NB4 (cell line): ENCODE results near the gene E2F8.

Experiments
- DNase-seq: peaks from one replicate; pipeline ENCODE4 v3.0.0; 2010; ENCODE audit warnings: low read depth
- H3K4me3 ChIP-seq: one replicate; pipeline ENCODE4 v1.5.1; 2011; ENCODE audit warnings: mild to moderate bottlenecking, low read depth, low read length, moderate library complexity
- CTCF ChIP-seq: IDR thresholded peaks from one replicate; pipeline ENCODE4 v1.5.1; 2012; ENCODE audit warnings: low read depth, low read length
- MYC ChIP-seq: IDR thresholded peaks from 2 replicates; pipeline ENCODE4 v1.6.1; 2011; ENCODE audit warnings: low read depth, low read length
- POLR2A ChIP-seq: IDR thresholded peaks from 2 replicates; pipeline ENCODE4 v1.6.1; 2011; ENCODE audit warnings: mild to moderate bottlenecking; ENCODE audit not compliant: insufficient read length; ENCODE audit errors: extremely low read depth
- TF ChIP-seq, protein P1 (sequence below): IDR thresholded peaks from 2 replicates; pipeline ENCODE4 v1.6.1; 2011; ENCODE audit warnings: low read depth, low read length

E2F8 gene

DNA sequence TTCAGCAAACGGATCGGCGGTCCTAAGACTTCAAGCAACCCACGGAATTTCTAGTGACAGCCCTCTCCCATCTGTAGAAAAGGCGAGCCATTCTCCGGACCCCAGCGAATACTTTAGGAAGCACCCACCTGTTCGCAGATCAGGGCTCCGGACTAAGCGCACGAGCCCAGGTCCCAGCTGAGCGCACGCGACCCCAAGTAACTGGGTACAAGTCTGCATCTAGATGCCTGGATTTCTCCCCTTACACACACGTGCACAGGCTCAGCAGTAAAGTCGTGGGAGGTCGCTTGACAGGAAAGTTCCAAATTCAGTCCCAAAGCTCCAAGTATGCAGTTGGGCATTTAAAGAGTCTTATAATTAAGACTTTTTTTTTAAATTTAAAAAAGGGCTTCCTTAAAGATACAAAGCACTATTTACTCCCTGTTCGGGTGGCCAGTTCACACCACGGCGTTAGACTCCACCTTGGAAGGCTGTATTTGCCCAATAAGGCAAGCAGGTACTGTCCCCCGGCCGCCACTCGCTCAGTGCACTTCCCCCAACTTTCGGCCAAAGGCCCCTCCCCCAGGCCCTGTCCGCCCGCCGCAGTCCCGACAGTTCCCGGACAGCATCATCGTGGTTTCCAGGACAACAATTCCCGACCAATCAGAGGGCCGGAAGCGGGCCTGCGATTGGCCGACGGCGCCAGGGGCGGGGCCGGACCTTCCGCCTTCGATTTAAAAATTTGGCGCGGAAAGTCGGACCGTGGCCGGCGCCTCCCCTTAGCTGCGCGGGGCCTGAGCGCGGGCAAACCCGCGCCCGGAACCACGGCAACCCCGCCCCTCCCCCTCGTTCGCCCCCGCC is at the start of gene E2F8:
Gene E2F8 (minus strand): TSS at position 526 of the 840 bp plus-strand sequence. CDS start 824 bp downstream, outside the sequence.
- H3K4me3 ChIP-seq = peak within 1 kb of the TSS; percentile 89
- TF ChIP-seq, protein P1, sequence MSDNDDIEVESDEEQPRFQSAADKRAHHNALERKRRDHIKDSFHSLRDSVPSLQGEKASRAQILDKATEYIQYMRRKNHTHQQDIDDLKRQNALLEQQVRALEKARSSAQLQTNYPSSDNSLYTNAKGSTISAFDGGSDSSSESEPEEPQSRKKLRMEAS = peak; percentile 73
- TF ChIP-seq CTCF = no peak
- 0 out of 2 replicates have a peak, but pooled peaks have one; percentile 22 for TF ChIP-seq MYC
- no peak for TF ChIP-seq POLR2A
- peak; percentile 96 for DNase-seq

DNA sequence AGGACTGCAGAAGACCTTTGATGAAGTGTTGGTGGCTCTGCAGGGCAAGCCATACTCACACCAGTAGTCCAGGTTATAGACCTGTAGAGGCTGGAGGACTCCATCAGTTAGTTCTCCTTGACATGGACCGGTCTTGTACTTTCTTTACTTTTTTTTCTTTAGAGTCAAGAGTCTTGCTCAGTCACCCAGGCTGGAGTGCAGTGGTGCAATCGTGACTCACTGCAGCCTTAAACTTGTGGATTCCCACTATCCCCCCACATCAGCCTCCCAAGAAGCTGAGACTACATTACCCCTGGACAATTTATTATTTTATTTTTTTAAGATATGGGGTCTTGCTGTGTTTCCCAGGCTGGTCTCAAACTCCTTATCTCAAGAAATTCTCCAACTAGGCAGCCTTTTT is 49.6 kb upstream of the E2F8 start:
- no peak overlapping the region for H3K4me3 ChIP-seq
- peak; percentile 27 for DNase-seq
- TF ChIP-seq POLR2A (no peak), MYC (no peak), CTCF (no peak)
- TF ChIP-seq, protein P1 = no peak

- no peak overlapping the region for H3K4me3 ChIP-seq
- DNase-seq = no peak
- TF ChIP-seq POLR2A = no peak
Observed at GRCh38 chr11:19288256-19288655, 47.5 kb upstream of the E2F8 start.

GRCh38 chr11:19286411-19286810 is 45.7 kb upstream of the E2F8 start:
- TF ChIP-seq POLR2A = no peak
- no peak for TF ChIP-seq MYC
- TF ChIP-seq CTCF = no peak
- TF ChIP-seq, protein P1 = no peak
- no peak for DNase-seq
- no peak overlapping the region for H3K4me3 ChIP-seq

DNA sequence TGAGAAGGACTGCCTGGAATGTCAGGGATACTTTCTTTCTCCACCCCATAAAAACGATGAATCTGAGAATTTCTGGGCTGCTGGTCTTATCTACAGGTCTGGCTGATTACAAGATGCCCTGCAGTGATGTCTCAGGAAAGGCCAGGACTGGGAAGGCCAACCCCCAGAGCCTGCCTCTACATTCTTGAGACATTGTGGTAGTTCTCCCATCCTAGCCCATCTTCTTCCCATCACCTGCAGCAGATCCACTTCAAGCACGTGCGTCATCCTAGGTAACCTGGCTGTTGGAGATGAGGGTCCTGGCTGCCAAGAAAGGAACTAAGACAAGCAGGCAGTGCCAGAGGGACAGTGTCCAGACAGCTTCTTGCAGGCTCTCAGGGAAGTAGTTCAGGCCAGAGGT is 44.1 kb upstream of the E2F8 start:
- H3K4me3 ChIP-seq = no peak overlapping the region
- DNase-seq = no peak
- TF ChIP-seq, protein P1 = no peak

- TF ChIP-seq MYC = no peak
- TF ChIP-seq, protein P1 = no peak
- no peak for TF ChIP-seq CTCF
- no peak for TF ChIP-seq POLR2A
- peak; percentile 4 for DNase-seq
- H3K4me3 ChIP-seq = no peak overlapping the region
Observed at GRCh38 chr11:19283991-19284390, 43.2 kb upstream of the E2F8 start.
